Parietal lobe (tissue), 2 donors: ENCODE measurements around the gene TET3. TPM values are rescaled to one million over a fixed set of nuclear protein-coding genes. Genes with fewer than 3 reads are reported as not detected.

Experiments
- small RNA-seq: library from RNA; depleted of rRNA; stranded (forward); fragments of <200 nt; gene quantifications from one replicate; pipeline ENCODE3, GENCODE V24; 2014; ENCODE audit warnings: low replicate concordance
- total RNA-seq: library from RNA; depleted of rRNA; stranded (reverse); fragments of >200 nt; gene quantifications from one replicate; pipeline ENCODE4 v1.2.3, GENCODE V29; 2014

TET3 gene
- 35.7 TPM for total RNA-seq

DNA sequence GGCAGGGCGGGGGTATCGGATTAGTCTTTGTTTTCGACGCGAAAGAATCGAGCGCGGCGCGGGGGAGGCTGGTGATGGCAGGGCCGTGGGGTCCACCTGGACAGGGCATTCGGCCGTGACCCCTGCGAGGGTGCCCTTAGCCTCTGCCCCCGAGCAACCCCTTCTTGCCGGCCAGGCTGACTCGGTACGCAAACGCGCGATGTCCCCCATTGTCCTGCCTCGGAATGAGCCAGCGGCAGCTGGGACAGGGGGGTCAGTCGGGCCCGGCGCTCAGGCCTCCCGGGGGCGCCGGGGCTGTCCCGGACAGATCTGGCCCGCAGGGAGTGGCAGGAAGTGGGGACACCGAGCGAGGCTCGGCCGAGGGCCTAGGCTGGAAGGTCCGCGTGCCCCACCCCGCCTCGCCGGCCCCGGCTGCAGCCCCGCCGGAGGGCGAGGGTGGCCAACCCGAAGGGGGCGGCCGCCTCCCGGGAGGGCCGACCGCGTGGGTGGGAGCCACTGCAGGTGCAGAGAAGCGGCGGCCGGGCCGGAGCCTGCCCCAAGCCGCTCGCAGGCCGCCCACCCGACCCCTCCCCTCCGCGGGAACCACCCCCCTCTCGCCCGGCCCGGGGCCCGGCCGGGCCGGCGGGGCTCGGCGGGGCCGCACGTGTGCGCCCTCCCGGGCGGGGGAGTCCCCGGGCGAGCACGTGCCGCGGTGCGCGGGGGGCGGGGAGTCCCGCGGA, at the start of gene TET3:
Gene TET3, plus strand, starts transcription at position 708 of the 719 bp plus-strand sequence. CDS start 1,494 bp downstream, outside the sequence.

Small RNAs within 50 kb of the gene (small RNA-seq; reads per million reads assigned to genes)
- gene AC110801.1 (not detected), gene RNA5SP97 (not detected)

Other genes with a start within 250 kb of the TET3 start
- 32.9 TPM for gene TPRKB, start 247.6 kb upstream of the TET3 start, total RNA-seq
- gene DUSP11, start 204.8 kb upstream of the TET3 start, total RNA-seq = 38.5 TPM
- gene C2orf78, start 200.7 kb upstream of the TET3 start, total RNA-seq = not detected
- gene STAMBP, start 155.9 kb upstream of the TET3 start, total RNA-seq = 19.1 TPM
- not detected for gene ACTG2, start 91.9 kb upstream of the TET3 start, total RNA-seq
- gene DGUOK, start 58.0 kb upstream of the TET3 start, total RNA-seq = 56.3 TPM
- 11.3 TPM for gene BOLA3, start 163.0 kb downstream of the TET3 start, total RNA-seq
- gene MOB1A, start 194.0 kb downstream of the TET3 start, total RNA-seq = 40.7 TPM
- gene MTHFD2, start 213.7 kb downstream of the TET3 start, total RNA-seq = 26.3 TPM